Liver (tissue), 9 donors: ENCODE measurements around the gene DYNLT1. TPM values are rescaled to one million over a fixed set of nuclear protein-coding genes. Genes with fewer than 3 reads are reported as not detected.

Experiments
- DNase-seq: peaks from one replicate; pipeline ENCODE4 v3.0.0-alpha.2; 2017; ENCODE audit warnings: low spot score
- H3K27ac ChIP-seq, 2 donors: one replicate each; pipeline ENCODE4 v1.7.0; 2013; ENCODE audit warnings: inconsistent platforms in 2 of 2, low read length in 2 of 2, control low read depth in 1 of 2, low read depth in 1 of 2, mild to moderate bottlenecking in 1 of 2
- H3K27me3 ChIP-seq, 4 donors: one replicate each; pipeline versions ENCODE4 v1.6.1 to v1.7.0; 2013; ENCODE audit warnings: low read length in 3 of 4, inconsistent platforms in 1 of 4, mild to moderate bottlenecking in 1 of 4, moderate library complexity in 1 of 4; ENCODE audit not compliant: control insufficient read depth in 4 of 4, insufficient read depth in 4 of 4
- H3K36me3 ChIP-seq, 4 donors: one replicate each; pipeline versions ENCODE4 v1.6.1 to v1.7.0; 2013; ENCODE audit warnings: low read length in 3 of 4, mild to moderate bottlenecking in 3 of 4, low read depth in 1 of 4, moderate library complexity in 1 of 4; ENCODE audit not compliant: control insufficient read depth in 4 of 4, insufficient read depth in 3 of 4
- H3K4me1 ChIP-seq, 4 donors: one replicate each; pipeline versions ENCODE4 v1.6.1 to v1.7.0; 2013; ENCODE audit warnings: low read length in 3 of 4, mild to moderate bottlenecking in 3 of 4, moderate library complexity in 1 of 4; ENCODE audit not compliant: control insufficient read depth in 4 of 4, insufficient read depth in 4 of 4
- H3K4me3 ChIP-seq, 3 donors: one replicate each; pipeline versions ENCODE4 v1.6.1 to v1.7.0; 2013; ENCODE audit warnings: low read length in 3 of 3, control low read depth in 1 of 3, low read depth in 1 of 3, mild to moderate bottlenecking in 1 of 3
- H3K9ac ChIP-seq, 2 donors: one replicate each; pipeline ENCODE4 v1.7.0; 2013; ENCODE audit warnings: low read length in 2 of 2, mild to moderate bottlenecking in 2 of 2, moderate library complexity in 2 of 2, control low read depth in 1 of 2, low read depth in 1 of 2
- H3K9me3 ChIP-seq, 4 donors: one replicate each; pipeline versions ENCODE4 v1.6.1 to v1.7.0; 2013; ENCODE audit warnings: low read length in 3 of 4; ENCODE audit not compliant: control insufficient read depth in 4 of 4
- EGR1 ChIP-seq, 2 donors: IDR thresholded peaks; 2 replicates each; pipeline ENCODE4 v1.6.1; 2016 to 2018; ENCODE audit warnings: antibody characterized with exemption in 2 of 2, low read depth in 2 of 2
- FOXA1 ChIP-seq: IDR thresholded peaks from 2 replicates; pipeline ENCODE4 v1.6.1; 2016; ENCODE audit warnings: antibody characterized with exemption
- FOXA2 ChIP-seq: IDR thresholded peaks from 2 replicates; pipeline ENCODE4 v1.6.1; 2016; ENCODE audit warnings: antibody characterized with exemption
- GABPA ChIP-seq, 2 donors: IDR thresholded peaks in 1 of 2; conservative IDR thresholded peaks in 1 of 2; 2 replicates each; pipeline ENCODE4 v1.6.1; 2016; ENCODE audit warnings: antibody characterized with exemption in 2 of 2, mild to moderate bottlenecking in 1 of 2, moderate library complexity in 1 of 2
- HNF4A ChIP-seq, 2 donors: conservative IDR thresholded peaks; 2 replicates each; pipeline ENCODE4 v1.6.1; 2016; ENCODE audit warnings: antibody characterized with exemption in 2 of 2, mild to moderate bottlenecking in 2 of 2
- HNF4G ChIP-seq: IDR thresholded peaks from 2 replicates; pipeline ENCODE4 v1.6.1; 2016; ENCODE audit warnings: antibody characterized with exemption
- JUND ChIP-seq, 2 donors: IDR thresholded peaks; 2 replicates each; pipeline ENCODE4 v1.6.1; 2016; ENCODE audit warnings: antibody characterized with exemption in 2 of 2
- NR2F2 ChIP-seq: IDR thresholded peaks from 2 replicates; pipeline ENCODE4 v1.6.1; 2016; ENCODE audit warnings: antibody characterized with exemption
- RAD21 ChIP-seq, 2 donors: IDR thresholded peaks; 2 replicates each; pipeline ENCODE4 v1.6.1; 2016; ENCODE audit warnings: antibody characterized with exemption in 2 of 2, mild to moderate bottlenecking in 2 of 2
- RXRA ChIP-seq, 2 donors: IDR thresholded peaks; 2 replicates each; pipeline ENCODE4 v1.6.1; 2017 to 2018; ENCODE audit warnings: antibody characterized with exemption in 2 of 2, mild to moderate bottlenecking in 1 of 2
- SP1 ChIP-seq: IDR thresholded peaks from 2 replicates; pipeline ENCODE4 v1.6.1; 2018; ENCODE audit warnings: antibody characterized with exemption, mild to moderate bottlenecking
- TAF1 ChIP-seq: conservative IDR thresholded peaks from 2 replicates; pipeline ENCODE4 v1.6.1; 2016; ENCODE audit warnings: antibody characterized with exemption, mild to moderate bottlenecking
- YY1 ChIP-seq: IDR thresholded peaks from 2 replicates; pipeline ENCODE4 v1.6.1; 2016; ENCODE audit warnings: antibody characterized with exemption, mild to moderate bottlenecking
- WGBS: extraction: QIAGEN DNeasy Blood & Tissue Kit; methylation state at CpG from one replicate; pipeline ENCODE4 v1.1.7; 2013; 5-methylcytosine and 5-hydroxymethylcytosine counted together
- polyA plus RNA-seq, 2 donors: library from polyadenylated mRNA; stranded (reverse) in 1 of 2; unstranded in 1 of 2; fragments of 200-250 nt in 1 of 2; fragments of >200 nt in 1 of 2; fragmentation: Nextera tagmentation in 1 of 2; extraction: Ambion mirVana in 1 of 2; gene quantifications; one replicate each; pipeline versions ENCODE4 v1.2.1 to v1.2.3, GENCODE V29; 2013 to 2015
- total RNA-seq, 2 donors: library from RNA; depleted of rRNA; stranded (reverse); fragments of >200 nt; gene quantifications; one replicate each; pipeline ENCODE4 v1.2.3, GENCODE V29; 2014
- TF ChIP-seq, protein P1 (sequence below): IDR thresholded peaks from 2 replicates; pipeline ENCODE4 v1.6.1; 2016; ENCODE audit warnings: antibody characterized with exemption
- TF ChIP-seq, protein P2 (sequence below): IDR thresholded peaks from 2 replicates; pipeline ENCODE4 v1.6.1; 2016; ENCODE audit warnings: antibody characterized with exemption, mild to moderate bottlenecking
- TF ChIP-seq, protein P3 (sequence below): fragments of 150-350 bp; IDR thresholded peaks from 2 replicates; pipeline ENCODE4 v1.5.1; 2017; ENCODE audit warnings: improper control_type of control experiment, low read depth, low read length; ENCODE audit not compliant: missing input control
- TF ChIP-seq, protein P4 (sequence below): IDR thresholded peaks from 2 replicates; pipeline ENCODE4 v1.6.1; 2016; ENCODE audit warnings: antibody characterized with exemption
- donor health status: healthy.
- donor health status: healthy.
- donor health status: healthy.
- donor health status: healthy.
- donor health status: healthy.

DYNLT1 gene
- total and polyA plus RNA-seq, 4 donors, result 17.7 to 86.9 (median 38.3) TPM

DNA sequence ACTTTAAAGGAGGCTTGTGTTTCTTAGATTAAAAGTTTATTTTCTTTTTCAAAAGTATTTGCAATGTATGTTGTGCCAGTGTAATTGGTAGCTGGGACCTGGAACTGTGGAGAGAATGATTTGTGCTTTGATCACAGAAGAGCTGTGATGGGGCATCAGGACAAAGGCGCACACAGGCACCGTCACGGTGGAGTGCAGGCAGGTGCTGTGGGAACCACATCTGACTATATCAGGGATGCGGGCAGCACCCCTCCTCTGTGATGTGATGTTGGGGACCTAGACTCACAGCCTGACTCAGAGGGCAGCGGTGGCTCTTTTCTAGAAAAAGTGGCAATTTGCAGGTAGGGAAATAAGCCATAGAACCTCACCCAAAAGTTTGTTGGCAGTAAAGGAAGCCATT, 39.8 kb upstream of the DYNLT1 start:
- WGBS, result 96% methylated on average over 5 of the region's 5 CpGs
- H3K9ac ChIP-seq, result no peak overlapping the region
- no peaks in the 10 kb centered on the region for H3K4me1 ChIP-seq
- no peaks in the 10 kb centered on the region for H3K9me3 ChIP-seq
- TF ChIP-seq, protein P1, sequence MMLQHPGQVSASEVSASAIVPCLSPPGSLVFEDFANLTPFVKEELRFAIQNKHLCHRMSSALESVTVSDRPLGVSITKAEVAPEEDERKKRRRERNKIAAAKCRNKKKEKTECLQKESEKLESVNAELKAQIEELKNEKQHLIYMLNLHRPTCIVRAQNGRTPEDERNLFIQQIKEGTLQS, result no peak
- no peak overlapping the region for H3K4me3 ChIP-seq
- DNase-seq, result no peak
- no peak overlapping the region for H3K27ac ChIP-seq
- H3K36me3 ChIP-seq, result no peaks in the 10 kb centered on the region
- H3K27me3 ChIP-seq, result no peaks in the 10 kb centered on the region

DNA sequence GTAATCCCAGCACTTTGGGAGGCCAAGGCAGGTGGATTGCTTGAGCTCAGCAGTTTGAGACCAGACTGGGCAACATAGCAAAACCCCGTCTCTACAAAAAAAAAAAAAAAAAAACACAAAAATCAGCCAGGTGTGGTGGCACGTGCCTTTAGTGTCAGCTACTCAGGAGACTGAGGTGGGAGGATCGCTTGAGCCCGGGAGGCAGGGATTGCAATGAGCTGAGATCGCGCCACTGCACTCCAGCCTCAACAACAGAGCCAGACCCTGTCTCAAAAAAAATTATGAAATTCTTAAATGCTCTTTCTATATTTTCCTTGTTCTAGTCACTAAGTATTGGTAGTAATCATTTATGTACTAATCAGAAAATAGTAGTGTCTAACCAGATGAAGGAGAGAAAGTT, 35.9 kb upstream of the DYNLT1 start:
- 97% methylated on average over 6 of the region's 6 CpGs for WGBS
- Histone ChIP-seq H3K27me3 (no peaks in the 10 kb centered on the region), H3K4me3 (no peak overlapping the region), H3K9ac (no peak overlapping the region), H3K36me3 (no peaks in the 10 kb centered on the region), H3K27ac (no peak overlapping the region), H3K4me1 (no peaks in the 10 kb centered on the region), H3K9me3 (no peaks in the 10 kb centered on the region)
- TF ChIP-seq, protein P2, sequence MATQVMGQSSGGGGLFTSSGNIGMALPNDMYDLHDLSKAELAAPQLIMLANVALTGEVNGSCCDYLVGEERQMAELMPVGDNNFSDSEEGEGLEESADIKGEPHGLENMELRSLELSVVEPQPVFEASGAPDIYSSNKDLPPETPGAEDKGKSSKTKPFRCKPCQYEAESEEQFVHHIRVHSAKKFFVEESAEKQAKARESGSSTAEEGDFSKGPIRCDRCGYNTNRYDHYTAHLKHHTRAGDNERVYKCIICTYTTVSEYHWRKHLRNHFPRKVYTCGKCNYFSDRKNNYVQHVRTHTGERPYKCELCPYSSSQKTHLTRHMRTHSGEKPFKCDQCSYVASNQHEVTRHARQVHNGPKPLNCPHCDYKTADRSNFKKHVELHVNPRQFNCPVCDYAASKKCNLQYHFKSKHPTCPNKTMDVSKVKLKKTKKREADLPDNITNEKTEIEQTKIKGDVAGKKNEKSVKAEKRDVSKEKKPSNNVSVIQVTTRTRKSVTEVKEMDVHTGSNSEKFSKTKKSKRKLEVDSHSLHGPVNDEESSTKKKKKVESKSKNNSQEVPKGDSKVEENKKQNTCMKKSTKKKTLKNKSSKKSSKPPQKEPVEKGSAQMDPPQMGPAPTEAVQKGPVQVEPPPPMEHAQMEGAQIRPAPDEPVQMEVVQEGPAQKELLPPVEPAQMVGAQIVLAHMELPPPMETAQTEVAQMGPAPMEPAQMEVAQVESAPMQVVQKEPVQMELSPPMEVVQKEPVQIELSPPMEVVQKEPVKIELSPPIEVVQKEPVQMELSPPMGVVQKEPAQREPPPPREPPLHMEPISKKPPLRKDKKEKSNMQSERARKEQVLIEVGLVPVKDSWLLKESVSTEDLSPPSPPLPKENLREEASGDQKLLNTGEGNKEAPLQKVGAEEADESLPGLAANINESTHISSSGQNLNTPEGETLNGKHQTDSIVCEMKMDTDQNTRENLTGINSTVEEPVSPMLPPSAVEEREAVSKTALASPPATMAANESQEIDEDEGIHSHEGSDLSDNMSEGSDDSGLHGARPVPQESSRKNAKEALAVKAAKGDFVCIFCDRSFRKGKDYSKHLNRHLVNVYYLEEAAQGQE, result no peak
- no peak for TF ChIP-seq SP1
- no peak for TF ChIP-seq EGR1 (IDR thresholded peaks at IDR 0.05; ENCODE audit: low read depth in 2 of 2)
- no peak for TF ChIP-seq RAD21 (IDR thresholded peaks at IDR 0.05)
- TF ChIP-seq, protein P3, sequence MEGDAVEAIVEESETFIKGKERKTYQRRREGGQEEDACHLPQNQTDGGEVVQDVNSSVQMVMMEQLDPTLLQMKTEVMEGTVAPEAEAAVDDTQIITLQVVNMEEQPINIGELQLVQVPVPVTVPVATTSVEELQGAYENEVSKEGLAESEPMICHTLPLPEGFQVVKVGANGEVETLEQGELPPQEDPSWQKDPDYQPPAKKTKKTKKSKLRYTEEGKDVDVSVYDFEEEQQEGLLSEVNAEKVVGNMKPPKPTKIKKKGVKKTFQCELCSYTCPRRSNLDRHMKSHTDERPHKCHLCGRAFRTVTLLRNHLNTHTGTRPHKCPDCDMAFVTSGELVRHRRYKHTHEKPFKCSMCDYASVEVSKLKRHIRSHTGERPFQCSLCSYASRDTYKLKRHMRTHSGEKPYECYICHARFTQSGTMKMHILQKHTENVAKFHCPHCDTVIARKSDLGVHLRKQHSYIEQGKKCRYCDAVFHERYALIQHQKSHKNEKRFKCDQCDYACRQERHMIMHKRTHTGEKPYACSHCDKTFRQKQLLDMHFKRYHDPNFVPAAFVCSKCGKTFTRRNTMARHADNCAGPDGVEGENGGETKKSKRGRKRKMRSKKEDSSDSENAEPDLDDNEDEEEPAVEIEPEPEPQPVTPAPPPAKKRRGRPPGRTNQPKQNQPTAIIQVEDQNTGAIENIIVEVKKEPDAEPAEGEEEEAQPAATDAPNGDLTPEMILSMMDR, result no peak
- no peak for TF ChIP-seq TAF1
- no peak for TF ChIP-seq FOXA1
- no peak for TF ChIP-seq HNF4G
- DNase-seq, result no peak

DNA sequence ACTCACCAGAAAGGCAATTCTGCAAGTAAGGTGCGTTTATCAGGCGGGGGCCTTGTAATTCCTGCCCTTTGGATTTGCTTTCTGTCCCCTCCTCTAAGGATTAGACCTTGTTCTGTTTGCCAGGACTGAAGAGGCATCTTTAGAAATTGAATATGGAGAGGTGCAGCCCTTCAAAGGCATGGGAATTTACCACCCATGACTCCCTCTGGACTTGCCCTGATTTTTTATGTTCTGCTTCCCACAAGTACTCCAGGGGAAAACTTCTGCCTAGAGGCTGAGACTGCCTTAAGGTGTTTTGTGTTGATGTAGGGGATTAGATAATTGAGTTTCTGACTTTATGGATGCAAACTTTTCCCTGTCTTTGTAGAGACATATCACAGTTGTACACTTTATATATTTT, 35.5 kb upstream of the DYNLT1 start:
- H3K9me3 ChIP-seq, result no peaks in the 10 kb centered on the region
- DNase-seq, result no peak
- no peak overlapping the region for H3K9ac ChIP-seq
- no peak overlapping the region for H3K27ac ChIP-seq
- H3K4me1 ChIP-seq, result peaks cover 0 to 2% (median 0%) of the 10 kb centered on the region in 4 donors
- H3K36me3 ChIP-seq, result no peaks in the 10 kb centered on the region
- H3K27me3 ChIP-seq, result no peaks in the 10 kb centered on the region
- no peak overlapping the region for H3K4me3 ChIP-seq
- whole genome bisulfite sequencing, result 97% methylated on average over 2 of the region's 2 CpGs
- TF ChIP-seq HNF4A (conservative IDR thresholded peaks at IDR 0.05), result no peak
- TF ChIP-seq, protein P2, result no peak
- no peak for TF ChIP-seq JUND (IDR thresholded peaks at IDR 0.05)
- no peak for TF ChIP-seq FOXA2
- no peak for TF ChIP-seq HNF4G
- TF ChIP-seq, protein P3, result no peak
- TF ChIP-seq, protein P4, sequence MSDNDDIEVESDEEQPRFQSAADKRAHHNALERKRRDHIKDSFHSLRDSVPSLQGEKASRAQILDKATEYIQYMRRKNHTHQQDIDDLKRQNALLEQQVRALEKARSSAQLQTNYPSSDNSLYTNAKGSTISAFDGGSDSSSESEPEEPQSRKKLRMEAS, result no peak
- TF ChIP-seq FOXA1, result no peak
- TF ChIP-seq NR2F2, result no peak
- no peak for TF ChIP-seq SP1
- TF ChIP-seq RXRA (IDR thresholded peaks at IDR 0.05), result no peak
- no peak for TF ChIP-seq EGR1 (IDR thresholded peaks at IDR 0.05; ENCODE audit: low read depth in 2 of 2)
- TF ChIP-seq GABPA (IDR thresholded peaks at IDR 0.05 in 1 of 2, conservative IDR thresholded peaks at IDR 0.05 in 1 of 2), result no peak
- TF ChIP-seq YY1, result no peak
- TF ChIP-seq RAD21 (IDR thresholded peaks at IDR 0.05), result no peak
